ENCODE results near the gene ITIH2. TPM values are rescaled to one million over a fixed set of nuclear protein-coding genes. Genes with fewer than 3 reads are reported as not detected.

Gene ITIH2
- total and polyA plus RNA-seq, 2 experiments from 2014 or later: 70.2 to 181 TPM

DNA sequence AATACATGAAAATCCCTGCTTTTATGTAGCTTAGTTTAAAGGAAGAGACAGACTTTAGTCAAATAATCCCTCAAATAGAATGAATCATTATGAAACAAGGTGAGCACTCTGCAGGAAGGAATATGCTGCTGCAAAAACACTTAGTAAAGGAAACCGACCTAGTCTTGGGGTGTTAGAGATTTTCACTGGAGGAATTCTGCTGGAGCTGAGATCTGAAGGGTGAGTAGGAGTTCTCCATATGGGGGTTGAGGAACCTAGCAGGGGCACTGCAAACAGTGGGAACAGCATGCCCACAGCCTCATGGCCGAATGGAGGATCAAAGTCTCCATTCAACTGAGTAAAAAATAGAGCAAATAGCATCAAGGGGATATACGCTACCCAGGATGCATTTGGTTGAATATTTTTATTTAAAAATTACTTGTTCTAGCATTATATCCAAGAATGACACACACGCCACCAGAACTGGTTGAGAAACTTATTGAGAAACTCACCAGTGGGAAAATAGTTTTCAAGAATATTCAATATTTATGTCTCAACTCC is 3.5 kb downstream of the ITIH2 start:
- Histone ChIP-seq H3K79me2 (no peaks in the 10 kb centered on the region), H3K9me2 (replicated peaks; ENCODE audit: insufficient read depth) (no peaks in the 10 kb centered on the region), H3K27ac (no peak overlapping the region), H4K20me1 (ENCODE audit: insufficient read depth, poor library complexity, severe bottlenecking) (no peaks in the 10 kb centered on the region), H3K27me3 (no peaks in the 10 kb centered on the region), H3K4me1 (ENCODE audit: insufficient read depth) (no peaks in the 10 kb centered on the region), H3K9me3 (ENCODE audit: low read depth) (no peaks in the 10 kb centered on the region), H3K4me2 (peak overlapping the region; percentile 38), H2AFZ (no peak overlapping the region), H3K36me3 (replicated peaks; ENCODE audit: insufficient read depth, low read depth) (no peaks in the 10 kb centered on the region), H3K4me3 (no peak overlapping the region)
- no peak for DNase-seq (ENCODE audit: low spot score)
- TF ChIP-seq, protein P1, sequence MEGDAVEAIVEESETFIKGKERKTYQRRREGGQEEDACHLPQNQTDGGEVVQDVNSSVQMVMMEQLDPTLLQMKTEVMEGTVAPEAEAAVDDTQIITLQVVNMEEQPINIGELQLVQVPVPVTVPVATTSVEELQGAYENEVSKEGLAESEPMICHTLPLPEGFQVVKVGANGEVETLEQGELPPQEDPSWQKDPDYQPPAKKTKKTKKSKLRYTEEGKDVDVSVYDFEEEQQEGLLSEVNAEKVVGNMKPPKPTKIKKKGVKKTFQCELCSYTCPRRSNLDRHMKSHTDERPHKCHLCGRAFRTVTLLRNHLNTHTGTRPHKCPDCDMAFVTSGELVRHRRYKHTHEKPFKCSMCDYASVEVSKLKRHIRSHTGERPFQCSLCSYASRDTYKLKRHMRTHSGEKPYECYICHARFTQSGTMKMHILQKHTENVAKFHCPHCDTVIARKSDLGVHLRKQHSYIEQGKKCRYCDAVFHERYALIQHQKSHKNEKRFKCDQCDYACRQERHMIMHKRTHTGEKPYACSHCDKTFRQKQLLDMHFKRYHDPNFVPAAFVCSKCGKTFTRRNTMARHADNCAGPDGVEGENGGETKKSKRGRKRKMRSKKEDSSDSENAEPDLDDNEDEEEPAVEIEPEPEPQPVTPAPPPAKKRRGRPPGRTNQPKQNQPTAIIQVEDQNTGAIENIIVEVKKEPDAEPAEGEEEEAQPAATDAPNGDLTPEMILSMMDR (IDR thresholded peaks at IDR 0.05; ENCODE audit: poor library complexity): no peak
- TF ChIP-seq EZH2phosphoT487 (IDR thresholded peaks at IDR 0.05; ENCODE audit: low read depth, severe bottlenecking, unreplicated experiment): no peak
- TF ChIP-seq EZH2 (IDR thresholded peaks at IDR 0.05; ENCODE audit: borderline replicate concordance): no peak
- WGBS (ENCODE audit: low lambda C conversion rate, missing lambda C conversion rate): 81% methylated on average over 4 of the region's 4 CpGs

DNA sequence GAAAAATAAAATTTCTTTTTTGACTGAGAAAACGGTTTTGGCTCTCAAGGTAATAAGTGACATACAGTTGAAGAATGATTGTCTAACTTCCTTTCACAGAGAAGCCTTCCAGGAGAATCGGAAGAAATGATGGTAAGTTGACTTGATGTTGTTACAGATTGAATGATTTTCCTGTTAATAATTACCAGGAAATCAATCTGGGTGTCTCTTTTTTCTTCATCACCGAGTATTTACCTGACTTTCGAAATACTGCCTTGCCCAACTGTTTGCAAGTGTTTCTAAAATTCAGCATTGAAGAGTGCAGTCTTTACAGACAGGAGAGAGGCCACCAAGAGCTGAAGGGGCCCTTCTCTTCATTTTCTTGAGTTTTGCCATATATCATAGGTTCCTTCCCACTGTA is 4.0 kb downstream of the ITIH2 start:
- Histone ChIP-seq H3K9me3 (ENCODE audit: low read depth) (no peaks in the 10 kb centered on the region), H2AFZ (no peak overlapping the region), H3K79me2 (no peaks in the 10 kb centered on the region), H3K4me1 (ENCODE audit: insufficient read depth) (no peaks in the 10 kb centered on the region), H3K27me3 (no peaks in the 10 kb centered on the region), H3K4me3 (no peak overlapping the region), H3K4me2 (peak overlapping the region; percentile 38), H3K36me3 (replicated peaks; ENCODE audit: insufficient read depth, low read depth) (no peaks in the 10 kb centered on the region), H4K20me1 (ENCODE audit: insufficient read depth, poor library complexity, severe bottlenecking) (no peaks in the 10 kb centered on the region), H3K27ac (peak overlapping the region; percentile 14), H3K9me2 (replicated peaks; ENCODE audit: insufficient read depth) (no peaks in the 10 kb centered on the region)
- 53% methylated on average over 4 of the region's 4 CpGs for WGBS (ENCODE audit: low lambda C conversion rate, missing lambda C conversion rate)
- TF ChIP-seq EZH2 (IDR thresholded peaks at IDR 0.05; ENCODE audit: borderline replicate concordance) (no peak), EZH2phosphoT487 (IDR thresholded peaks at IDR 0.05; ENCODE audit: low read depth, severe bottlenecking, unreplicated experiment) (no peak)
- TF ChIP-seq, protein P1 (IDR thresholded peaks at IDR 0.05; ENCODE audit: poor library complexity): no peak
- DNase-seq (ENCODE audit: low spot score): no peak

DNA sequence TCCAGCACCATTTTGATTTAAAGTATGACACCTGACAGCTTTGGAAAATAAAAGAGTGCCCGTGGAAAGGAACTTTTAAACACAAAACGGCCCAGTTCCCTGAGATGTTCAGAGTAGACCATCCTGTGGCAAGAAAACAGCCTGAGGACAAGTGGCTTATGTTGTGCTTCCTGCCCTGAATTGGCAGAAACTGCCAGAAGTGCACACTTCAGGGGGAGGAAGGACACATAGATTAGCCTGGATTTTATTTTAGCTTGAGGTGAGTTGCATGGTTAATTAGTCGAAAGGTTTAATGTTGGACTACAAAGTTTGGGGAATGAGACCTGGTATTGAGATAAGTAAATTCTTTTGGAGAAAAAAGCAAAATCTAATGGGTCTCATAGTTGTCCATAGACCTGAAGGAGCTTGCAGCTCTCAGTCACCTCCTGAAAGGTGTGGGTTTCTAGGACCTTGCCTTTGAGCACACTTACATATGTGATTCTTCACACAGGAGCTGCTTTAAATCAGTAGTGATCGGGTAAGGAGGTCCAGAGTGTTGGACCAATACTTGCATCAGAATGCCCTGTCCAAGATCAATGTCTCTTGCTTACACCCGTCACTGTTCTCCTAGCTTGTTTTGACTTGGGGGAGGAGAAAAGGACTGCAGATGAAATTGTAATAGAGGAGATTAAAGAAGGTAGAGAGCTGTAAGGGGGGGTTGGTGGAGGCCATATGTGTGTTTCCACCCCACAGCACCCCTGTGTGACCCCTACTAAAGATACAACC is 4.9 kb downstream of the ITIH2 start:
- H3K9me3 ChIP-seq (ENCODE audit: low read depth): no peaks in the 10 kb centered on the region
- no peak for DNase-seq (ENCODE audit: low spot score)
- no peaks in the 10 kb centered on the region for H3K27me3 ChIP-seq
- no peaks in the 10 kb centered on the region for H3K9me2 ChIP-seq (replicated peaks; ENCODE audit: insufficient read depth)
- H3K4me1 ChIP-seq (ENCODE audit: insufficient read depth): no peaks in the 10 kb centered on the region
- H3K4me3 ChIP-seq: no peak overlapping the region
- peak overlapping the region; percentile 14 for H3K27ac ChIP-seq
- no peaks in the 10 kb centered on the region for H3K79me2 ChIP-seq
- TF ChIP-seq, protein P1 (IDR thresholded peaks at IDR 0.05; ENCODE audit: poor library complexity): no peak
- no peak for TF ChIP-seq EZH2phosphoT487 (IDR thresholded peaks at IDR 0.05; ENCODE audit: low read depth, severe bottlenecking, unreplicated experiment)
- TF ChIP-seq EZH2 (IDR thresholded peaks at IDR 0.05; ENCODE audit: borderline replicate concordance): no peak
- H3K36me3 ChIP-seq (replicated peaks; ENCODE audit: insufficient read depth, low read depth): no peaks in the 10 kb centered on the region
- no peak overlapping the region for H3K4me2 ChIP-seq
- no peak overlapping the region for H2AFZ ChIP-seq
- H4K20me1 ChIP-seq (ENCODE audit: insufficient read depth, poor library complexity, severe bottlenecking): no peaks in the 10 kb centered on the region
- 91% methylated on average over 5 of the region's 5 CpGs for WGBS (ENCODE audit: low lambda C conversion rate, missing lambda C conversion rate)

Measured in hepatocyte (in vitro differentiated cells).